NCI-H748 (cell line): ENCODE data around the gene TTC1.

Source experiments
- DNase-seq: peaks from one replicate; lab custom pipeline; 2025; ENCODE audit not compliant: unreplicated experiment; lab: John Stamatoyannopoulos, UW

TTC1 gene

GRCh38 chr5:160082614-160083500 lies 73.9 kb downstream of the TTC1 start:
- no peak for DNase-seq

GRCh38 chr5:160083501-160083900 lies 74.6 kb downstream of the TTC1 start:
- DNase-seq: no peak

GRCh38 chr5:160084144-160084543 lies 75.2 kb downstream of the TTC1 start:
- DNase-seq: no peak

DNA sequence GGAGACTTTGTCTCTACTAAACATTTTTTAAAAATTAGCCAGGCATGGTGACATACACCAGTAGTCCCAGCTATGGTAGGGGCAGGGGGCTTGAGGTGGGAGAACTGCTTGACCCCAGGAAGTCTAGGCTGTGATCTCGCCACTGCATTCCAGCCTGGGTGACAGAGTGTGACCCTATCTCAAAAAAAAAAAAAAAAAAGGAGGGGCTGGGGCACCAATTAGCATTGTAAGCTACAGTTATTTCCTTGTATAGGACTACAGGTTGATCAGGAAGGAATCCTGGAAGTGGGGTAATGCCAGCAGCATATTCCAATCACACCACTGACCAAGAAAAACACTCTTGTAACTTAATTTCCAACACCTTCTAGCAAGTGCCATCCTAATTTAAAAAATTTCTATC lies 78.3 kb downstream of the TTC1 start:
- DNase-seq: no peak

DNA sequence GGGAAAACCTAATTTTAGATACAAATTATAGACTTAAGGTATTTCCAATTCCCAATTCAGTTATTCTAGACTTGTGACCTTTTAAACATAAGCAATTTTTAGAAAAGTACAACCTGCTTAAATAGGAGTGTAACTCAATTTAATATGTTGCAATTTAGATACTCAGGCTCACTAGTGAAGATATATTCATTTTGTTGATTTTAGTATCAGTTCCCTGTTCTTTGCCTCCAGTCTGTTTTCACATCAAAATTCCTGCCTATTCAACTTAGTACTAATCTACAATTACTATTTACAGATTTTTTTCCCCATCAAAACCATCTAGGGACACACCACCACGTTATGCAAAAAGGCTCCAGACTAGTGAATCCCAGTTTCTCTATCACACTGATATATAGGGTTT lies 79.9 kb downstream of the TTC1 start:
- no peak for DNase-seq

- DNase-seq: no peak
Observed at GRCh38 chr5:160089531-160089930, 80.6 kb downstream of the TTC1 start.

DNA sequence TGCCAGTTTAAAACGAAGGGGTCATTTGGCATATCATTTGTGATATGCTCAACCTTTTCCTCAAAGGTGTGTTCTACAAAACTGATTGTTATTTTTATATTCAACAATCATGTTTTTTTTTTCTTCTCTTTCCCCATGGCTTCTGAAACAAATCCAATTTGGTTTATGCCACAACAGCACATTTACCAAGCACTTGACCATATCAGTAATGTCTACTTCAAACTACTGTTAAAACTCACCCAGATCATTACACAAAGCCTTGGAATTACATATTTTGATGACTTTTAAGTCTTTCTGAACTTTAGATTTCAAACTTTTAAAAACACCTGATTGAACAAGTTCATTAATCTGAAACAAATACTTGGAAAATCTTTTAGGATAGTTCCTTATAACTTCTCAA lies 81.1 kb downstream of the TTC1 start:
- no peak for DNase-seq

GRCh38 chr5:160092514-160092913 lies 83.6 kb downstream of the TTC1 start:
- no peak for DNase-seq

DNA sequence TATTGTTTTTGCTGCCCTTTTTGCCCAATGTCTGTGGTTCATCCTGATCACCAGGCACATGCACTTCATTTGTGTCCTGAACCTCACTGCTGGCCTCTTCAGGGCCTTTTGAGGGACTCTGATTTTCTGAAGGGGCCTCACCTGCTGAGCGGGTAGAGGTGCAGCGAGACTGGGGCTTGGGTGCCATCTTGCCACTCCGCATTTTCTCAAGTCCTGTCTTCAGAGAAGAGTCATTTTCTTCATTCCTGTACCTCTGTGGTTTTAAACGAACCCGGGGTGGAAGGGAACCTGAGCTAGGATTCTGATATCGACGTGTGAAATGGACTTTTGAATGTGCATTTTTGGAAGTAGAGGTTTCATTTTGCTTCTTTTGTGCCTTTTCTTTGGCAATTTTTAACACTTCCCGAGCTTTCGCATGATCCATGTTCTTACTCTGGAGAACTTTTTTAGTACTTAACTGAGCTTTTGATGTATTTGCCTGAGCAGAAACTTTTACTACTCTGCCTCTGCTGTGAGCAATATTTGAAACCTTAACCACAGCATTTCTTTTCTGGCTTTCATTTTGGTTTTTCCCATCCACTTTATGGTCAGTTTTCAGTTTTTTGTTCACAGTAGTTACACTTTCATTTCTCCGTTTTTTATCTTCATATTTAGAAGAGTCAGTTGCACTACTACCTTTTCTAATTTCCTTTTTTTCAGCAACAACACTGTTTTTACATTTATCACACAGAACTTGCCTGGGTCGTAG lies 84.2 kb downstream of the TTC1 start:
- DNase-seq: no peak

DNA sequence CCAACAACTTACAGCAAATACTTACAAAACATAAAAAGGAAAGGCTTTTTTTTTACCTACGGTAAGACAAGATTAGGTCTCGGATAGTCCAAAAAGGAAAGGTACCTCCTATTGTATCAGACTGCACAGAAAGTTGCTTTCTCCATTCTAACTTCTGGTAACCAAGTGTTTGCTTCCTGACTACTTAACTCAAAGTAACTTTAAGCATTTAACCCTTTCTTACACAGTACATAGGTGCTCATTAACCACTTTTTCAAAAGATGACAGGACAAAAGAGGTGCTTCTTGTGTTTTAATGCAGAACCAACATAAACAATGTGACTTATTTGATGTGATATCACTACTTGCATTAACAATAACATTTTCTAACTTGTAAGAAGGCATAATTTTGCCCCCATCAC lies 87.2 kb downstream of the TTC1 start:
- DNase-seq: no peak

DNA sequence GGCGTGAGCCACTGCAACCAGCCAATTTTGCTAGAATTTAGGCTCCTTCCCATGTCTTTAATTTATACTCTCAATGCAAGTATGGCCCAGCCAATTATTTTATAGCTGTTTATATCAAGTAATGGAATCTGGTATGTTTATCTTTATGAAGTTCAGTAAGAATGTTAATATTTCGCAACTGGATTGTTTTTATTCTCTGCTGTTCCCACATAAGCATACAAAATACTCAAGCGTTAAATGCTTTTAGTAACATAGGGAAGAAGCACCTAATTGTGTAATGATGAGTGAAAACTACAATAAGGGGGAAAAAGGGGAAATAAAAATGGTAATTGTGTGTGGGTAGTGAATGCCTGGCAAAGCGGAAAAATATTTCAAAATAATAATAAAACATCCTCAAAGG lies 89.1 kb downstream of the TTC1 start:
- DNase-seq: no peak

- no peak for DNase-seq
Observed at GRCh38 chr5:160105686-160106360, 96.9 kb downstream of the TTC1 start.

GRCh38 chr5:160108124-160108523 lies 99.2 kb downstream of the TTC1 start:
- DNase-seq: no peak
